GM11168 (cell line): ENCODE data around the gene ZBED4.

Source experiments
- in situ Hi-C: fragments of 300-500 bp; cut with MboI; formaldehyde crosslinking; loops from one replicate; pipeline ENCODE4 v1.12.0; 2022; ENCODE audit warnings: low sequenced_read_pairs; ENCODE audit not compliant: unreplicated experiment

The ZBED4 gene

DNA sequence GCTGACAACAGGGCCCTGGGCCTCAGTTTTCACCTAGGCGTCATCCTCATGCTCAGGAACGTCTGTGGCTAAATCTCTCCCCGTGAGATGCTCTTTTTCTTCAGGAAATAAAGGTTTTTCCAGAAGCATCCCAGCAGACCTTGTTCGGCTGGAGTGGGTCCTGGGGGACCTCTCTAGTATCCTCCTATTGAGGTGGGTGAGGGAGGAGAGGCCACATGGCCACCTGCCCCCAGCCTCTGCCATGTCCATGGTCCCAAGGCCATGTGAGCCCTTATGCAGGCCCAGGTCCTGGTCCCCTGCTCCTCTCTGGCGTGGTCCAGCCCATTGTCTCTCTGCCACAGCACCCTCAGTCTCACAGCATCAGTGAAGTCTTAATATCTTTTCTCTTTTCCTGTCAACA, 42.6 kb downstream of the ZBED4 start:
- in situ Hi-C loops = no loop called here

DNA sequence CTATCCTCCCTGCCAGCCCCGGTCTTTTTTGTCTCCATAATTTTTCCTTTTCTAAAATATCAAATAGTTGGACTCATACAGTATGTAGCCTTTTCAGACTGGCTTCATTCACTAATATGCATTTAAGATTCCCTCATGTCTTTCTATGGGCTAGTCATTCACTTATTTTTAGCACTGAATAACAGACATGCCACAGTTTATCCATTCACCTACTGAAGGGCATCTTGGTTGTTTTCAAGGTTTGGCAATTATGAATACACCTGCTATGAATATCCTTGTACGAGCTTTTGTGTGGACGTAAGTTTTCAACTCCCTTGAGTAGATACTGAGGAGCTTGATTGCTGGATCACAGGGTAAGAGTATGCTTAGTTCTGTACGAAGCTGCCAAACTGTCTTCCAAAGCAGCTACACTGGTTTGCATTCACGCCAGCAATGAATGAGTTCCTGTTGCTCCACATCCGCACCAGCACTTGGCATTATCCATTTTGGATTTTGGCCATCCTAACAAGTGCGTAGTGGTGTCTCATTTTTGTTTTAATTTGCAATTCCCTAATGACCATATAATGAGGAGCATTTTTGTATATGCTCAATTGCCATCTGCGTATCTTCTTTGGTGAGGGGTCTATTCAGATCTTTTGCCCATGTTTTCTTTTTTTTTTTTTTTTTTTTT, 43.5 kb downstream of the ZBED4 start:
- in situ Hi-C loops = no loop called here

DNA sequence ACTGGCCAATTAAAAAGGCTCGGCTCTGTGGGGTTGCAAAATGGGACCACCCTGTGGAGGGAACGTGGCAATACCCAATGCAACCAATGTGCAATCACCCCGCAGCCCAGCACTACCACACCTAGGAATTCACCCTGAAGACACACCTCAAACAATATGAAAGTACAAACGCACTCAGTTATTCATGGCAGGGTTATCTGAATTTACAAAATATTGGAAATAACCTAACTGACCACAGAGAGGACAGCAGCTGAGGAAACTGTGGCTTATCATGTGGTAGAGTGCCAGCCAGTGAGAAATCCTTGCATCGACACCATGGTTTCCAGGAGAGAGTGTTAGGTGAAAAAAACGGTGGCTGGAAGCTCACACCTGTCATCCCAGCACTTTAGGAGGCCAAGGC, 45.9 kb downstream of the ZBED4 start:
- in situ Hi-C loops = no loop called here

DNA sequence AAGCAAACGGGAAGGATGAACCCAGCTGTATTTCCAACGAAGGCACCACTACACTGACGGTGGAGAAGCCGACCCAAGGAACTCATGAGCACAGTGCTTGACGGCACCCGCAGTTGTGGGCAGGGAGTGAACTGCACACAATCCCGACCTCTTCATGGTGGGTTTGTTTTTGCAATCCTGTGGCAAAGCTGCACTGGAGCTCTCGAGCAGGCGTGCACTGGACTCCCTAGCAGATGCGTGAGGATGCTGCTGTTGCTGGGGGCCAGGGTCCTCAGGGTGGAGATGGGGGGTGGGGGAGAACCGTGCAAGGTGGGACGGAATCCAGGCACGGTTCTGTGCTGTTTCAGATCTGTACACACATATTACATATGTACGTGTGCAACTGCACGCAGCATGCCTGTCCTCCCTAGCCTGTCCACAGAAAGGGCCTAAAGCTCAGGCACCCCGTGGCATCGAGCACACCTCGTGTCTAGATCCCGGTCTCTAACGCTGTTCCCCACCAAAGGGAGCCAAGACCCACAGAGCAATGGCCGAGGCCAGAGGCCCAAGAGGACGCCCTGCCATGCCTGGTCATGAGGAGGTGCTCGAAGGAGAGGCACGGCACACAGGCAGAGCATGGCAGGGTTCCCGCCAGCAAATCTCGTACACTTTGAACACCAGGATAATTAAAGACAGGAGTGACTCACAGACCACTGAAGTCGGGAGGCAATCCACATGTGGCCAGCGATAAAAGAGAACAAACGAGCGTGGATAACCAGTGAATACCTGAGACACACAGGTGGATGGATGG, 47.0 kb downstream of the ZBED4 start:
- in situ Hi-C loops = no loop called here

DNA sequence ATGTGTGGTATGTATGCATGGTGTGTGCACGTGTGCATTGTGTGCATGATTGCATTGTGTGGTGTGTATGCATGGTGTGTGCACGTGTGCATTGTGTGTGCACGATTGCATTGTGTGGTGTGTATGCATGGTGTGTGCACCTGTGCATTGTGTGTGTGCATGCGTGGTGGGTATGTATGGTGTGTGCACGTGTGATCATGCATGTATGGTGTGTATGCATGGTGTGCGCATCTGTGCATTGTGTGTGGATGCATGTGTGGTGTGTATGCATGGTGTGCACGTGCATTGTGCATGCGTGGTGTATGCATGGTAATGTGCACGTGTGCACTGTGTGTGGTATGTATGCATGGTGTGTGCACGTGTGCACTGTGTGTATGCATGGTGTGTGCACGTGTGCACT, 47.8 kb downstream of the ZBED4 start:
- in situ Hi-C loops = no loop called here

DNA sequence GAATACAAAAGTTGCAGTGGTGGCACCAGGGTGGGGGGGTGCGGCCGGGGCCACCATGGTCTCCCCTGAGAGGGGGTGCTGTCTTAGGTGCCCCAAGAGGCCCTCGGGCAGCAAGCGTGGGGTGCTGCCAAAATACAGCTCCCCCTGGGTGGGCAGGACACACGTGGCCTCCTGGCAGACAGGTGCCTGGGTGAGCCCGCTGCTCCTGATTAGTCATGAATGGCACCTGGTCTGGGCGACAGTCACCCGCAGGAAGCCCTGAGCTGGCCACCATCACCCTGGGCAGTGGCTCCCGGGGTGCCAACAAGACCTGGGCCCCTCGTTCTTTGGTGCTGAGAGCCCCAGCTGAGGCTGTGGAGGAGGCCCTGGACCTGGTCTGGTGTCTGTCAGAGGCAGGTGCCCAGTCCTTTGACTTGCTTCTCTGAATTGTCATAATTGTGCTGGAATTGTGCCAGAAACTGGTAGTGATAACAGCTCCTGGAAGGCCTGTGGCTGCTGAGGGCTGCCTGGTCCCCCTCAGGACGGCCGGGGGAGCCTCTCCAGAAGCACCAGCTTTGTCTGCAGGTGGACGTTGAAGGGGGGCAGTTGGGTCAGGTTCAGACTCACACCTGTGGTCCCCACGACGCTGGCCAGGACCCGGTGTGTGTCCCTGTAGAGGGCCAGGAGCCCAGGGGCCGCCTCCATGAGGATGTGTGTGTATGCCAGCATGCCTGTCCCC, 49.8 kb downstream of the ZBED4 start:
- in situ Hi-C loops = no loop called here

DNA sequence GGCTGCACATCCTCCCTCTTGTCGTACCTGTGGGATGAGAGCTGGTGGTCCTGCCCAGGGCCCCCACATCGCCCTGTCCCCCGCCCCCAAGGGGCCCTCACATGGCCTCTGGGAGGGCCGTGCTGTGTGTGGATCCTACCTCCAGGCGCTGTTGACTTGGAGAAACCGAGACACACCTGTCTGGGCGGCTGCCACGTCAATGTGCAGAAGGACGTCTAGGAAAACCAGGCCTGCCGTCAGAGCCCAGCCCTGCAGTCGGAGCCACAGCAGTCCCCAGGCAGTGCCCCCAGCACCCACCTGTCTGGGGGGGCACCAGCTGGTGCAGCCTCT, 50.4 kb downstream of the ZBED4 start:
- in situ Hi-C loops = no loop called here

DNA sequence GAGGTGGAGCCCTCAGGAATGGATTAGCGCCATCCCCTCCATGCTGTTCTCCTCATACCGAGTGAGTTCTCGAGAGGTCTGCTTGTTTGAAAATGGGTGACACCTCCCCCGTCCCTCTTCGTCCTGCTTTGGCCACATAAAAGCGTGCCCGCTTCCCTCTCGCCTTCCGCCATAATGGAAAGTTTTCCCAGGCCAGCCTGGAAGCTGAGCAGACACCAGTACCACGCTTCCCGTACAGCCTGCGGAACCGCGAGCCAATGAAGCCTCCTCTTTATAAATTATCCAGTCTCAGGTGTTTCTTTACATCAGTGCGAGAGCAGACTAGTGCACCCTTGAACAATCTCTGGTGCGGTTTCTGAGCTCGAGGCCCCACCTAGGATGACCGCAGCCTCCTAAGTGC, 51.8 kb downstream of the ZBED4 start:
- in situ Hi-C loops = no loop called here

DNA sequence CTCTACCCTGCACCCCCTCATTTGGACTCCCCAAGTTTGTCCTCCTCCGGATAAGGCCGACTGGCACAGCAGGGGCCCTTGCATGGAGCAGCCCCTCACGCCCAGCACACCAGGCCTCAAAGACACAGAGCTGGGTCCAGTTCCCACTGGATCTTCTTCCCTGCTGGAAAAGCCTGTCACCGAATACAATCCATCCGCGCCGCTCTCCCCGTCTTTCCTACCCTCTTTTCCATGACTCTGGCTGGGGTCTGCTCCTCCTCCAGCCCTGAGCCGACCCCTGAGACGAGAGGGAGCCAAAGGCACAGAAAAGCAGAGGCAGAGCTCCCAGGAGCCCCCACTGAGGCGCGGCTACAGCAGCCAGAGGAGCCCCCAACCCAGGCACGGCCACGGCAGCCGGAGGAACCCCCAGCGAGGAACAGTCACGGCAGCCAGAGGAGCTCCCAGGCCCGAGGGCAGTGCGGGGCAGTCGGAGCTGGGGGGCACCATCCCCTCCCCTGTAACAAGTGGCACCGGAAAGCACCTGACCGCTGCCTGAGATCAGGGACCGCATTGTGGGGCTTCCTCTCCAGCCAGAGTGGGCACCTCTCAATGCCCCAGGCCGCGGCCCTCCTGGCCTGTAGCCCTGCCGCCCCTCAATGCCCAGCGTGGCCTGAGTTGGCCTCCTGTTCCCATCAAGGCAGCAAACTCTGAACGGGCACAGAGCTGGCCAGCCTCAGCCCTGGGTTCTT, 52.6 kb downstream of the ZBED4 start:
- in situ Hi-C loops = no loop called here

DNA sequence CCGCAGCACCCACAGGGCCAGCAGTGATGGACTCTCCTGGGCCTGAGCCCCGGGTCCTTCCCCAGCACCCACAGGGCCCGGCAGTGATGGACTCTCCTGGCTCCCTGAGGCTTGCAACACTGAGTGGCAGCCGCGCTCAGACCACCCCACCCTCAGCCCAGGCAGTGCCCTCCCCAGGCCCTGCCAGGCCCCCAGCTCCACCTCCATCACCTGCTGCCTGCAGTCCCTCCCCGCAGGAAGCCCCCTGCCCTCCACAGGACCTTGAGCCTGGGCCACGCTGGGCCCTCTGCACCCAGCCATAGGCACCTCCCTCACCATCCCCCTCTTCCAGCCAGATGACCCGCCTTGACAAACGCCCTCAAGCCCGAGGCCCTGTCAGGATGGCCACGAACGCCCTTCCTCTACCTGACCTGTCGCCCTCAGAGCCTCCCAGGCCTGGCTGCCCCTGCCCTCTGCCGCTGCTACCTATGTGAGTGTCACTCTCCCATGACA, 53.2 kb downstream of the ZBED4 start:
- in situ Hi-C loops = no loop called here

DNA sequence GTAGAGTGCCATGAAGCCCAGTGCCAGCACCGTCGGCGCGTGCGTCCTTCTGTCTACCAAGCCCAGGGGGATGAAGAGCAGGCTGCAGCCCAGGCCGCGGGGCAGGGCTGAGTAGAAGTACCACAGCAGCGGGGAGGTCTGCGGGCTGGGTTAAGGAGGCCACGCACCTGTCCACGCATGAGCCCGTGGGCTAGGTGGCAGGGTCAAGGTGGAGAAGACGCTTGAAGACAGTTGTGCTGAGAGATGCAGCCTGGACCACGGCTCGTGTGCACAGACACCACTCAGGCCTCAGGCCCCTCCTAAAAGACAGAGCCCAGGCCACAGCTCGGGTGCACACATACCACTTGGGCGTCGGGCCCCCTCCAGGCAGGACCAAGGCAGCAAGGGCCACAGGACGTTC, 54.2 kb downstream of the ZBED4 start:
- in situ Hi-C loops = no loop called here

DNA sequence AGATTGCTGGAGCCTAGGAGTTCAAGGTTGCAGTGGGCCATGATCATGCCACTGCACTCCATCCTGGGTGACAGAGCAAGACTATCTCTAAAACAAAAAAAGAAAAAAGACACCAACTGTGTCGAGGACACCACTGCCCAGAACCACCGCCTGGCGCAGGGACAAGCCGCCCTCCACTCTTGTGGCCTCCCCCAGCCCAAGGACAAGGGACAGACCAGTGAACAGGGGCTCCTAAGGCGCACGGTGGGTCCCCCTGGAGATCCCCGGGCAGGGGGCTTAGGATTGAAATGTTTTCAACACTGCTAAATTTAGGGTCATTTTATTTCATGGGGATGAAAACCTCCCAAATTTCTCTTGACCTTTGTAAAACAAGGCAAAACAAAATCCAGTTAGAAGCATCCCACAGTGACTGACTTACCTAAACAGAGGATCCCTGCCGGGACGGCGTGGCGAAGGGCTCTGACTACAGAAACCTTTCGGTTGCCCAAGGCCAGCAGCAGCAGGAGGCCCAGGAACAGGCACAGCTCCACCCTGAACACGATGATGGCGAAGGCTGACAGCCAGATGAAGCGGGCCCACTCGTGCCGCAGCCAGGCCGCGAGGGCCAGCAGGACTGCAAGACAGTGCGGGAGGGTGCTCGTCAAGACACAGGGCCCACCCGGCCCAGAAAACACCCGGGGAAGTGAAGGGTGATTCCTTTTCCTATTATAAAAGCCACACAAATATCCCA, 56.0 kb downstream of the ZBED4 start:
- in situ Hi-C loops = no loop called here

DNA sequence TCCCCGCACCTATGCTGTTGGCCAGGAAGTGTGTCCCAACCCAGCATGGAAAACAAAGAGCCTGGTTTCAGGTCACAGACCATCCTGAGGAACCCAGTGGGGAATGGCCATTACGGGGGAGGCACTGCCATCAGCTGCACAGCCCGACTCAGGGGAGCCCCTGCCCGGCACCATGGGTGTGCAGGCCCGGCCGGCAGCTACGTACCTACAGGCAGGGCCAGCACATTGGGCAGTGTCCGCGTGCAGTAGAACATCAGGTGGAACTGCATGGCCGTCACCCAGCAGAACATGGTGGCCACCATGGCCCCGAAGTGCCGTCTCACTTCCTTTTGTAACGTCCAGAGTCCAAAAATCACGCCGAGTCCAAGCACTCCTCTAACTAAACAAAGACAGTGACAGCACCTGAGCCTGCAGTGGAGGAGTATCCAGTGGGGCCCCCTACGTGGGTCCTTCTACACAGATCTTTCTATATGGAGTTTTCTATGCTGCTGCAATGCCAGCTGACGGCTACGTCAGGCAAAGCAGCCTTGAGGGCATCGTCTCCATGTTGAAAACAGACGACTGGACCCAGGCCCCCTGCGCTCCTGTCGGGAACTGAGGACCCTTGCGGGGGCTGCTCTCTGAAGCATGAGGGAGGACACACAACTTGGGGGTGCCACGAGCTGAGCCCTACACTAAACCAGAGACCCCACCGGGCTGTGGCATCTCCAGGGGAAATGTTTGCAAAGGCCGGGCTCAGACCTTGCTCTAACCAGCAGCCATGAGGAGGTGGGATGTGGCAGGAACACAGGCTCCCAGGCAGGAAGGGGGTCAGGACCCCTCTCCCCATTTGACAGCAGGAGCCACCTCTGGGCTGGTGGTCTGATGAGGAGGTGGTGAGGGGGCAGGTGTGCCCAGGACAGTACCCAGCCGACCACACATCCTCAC, 56.8 kb downstream of the ZBED4 start:
- in situ Hi-C loops = no loop called here

DNA sequence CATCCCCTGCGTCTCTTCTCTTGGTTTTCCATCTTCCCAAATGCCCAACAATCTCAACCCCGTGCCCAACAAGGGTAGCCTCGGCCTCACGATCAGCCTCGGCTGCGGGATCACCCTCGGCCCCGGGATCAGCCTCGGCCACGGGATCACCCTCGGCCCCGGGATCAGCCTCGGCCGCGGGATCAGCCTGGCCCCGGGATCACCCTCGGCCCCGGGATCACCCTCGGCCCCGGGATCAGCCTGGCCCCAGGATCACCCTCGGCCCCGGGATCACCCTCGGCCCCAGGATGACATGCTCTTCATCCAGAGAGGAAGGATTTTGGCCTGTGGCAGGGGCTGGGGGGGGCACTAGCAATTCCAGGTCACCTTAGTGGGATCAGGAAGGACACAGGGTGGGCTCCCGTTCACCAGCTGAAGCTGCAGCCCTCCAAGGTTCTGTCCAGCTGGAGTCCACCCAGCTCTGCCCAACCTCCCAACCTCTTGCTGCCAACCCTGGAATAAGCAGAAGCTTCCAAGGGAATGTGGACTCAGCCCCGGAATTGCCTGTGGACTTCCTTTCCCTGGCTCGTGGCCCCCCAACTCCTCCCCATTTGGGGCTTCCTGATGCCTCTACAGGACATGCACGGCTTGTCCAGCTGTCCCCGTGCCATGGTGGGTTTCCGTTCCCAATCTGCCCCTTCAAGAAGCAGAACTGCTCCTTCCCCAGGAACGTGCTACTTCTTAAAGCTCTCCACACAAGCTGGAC, 58.4 kb downstream of the ZBED4 start:
- in situ Hi-C loops = no loop called here

DNA sequence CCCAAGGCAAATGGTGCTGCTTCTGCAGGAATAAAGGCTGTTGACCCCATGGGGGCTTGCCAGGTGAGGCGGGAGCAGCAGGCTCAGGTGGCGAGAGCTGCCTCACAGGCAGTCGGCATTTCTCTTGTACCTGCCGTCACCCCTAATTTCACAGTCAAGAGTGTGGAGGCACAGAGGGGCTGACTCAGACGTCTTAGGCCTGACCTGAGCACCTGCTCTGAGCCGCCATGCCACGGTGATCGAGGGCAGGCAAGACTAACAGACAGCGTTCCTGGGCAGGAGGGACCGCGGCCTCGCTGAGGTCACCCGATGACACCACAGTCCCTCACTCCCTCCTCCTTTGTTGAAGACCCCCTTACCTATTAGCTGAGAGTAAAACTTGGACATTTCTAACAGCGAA, 59.4 kb downstream of the ZBED4 start:
- in situ Hi-C loops = no loop called here

DNA sequence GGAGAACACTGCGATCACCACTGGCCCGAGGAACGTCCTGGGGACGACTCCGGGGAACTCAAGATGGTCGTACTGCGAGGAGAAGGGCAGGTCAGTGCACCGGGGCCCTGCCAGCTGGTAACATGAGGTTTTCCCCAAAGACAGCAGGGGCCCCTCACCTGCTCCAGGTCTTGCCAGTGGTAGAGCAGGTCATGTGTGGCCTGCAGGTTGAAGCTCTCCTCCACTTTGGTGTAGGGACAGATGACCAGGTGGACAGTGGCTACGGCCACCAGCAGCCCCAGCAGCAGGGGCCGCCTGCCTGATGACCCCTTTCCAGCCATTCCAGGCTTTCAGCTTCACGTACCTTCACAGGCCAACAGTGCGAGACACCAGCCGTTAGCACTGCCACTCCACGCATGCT, 59.8 kb downstream of the ZBED4 start:
- in situ Hi-C loops = no loop called here

DNA sequence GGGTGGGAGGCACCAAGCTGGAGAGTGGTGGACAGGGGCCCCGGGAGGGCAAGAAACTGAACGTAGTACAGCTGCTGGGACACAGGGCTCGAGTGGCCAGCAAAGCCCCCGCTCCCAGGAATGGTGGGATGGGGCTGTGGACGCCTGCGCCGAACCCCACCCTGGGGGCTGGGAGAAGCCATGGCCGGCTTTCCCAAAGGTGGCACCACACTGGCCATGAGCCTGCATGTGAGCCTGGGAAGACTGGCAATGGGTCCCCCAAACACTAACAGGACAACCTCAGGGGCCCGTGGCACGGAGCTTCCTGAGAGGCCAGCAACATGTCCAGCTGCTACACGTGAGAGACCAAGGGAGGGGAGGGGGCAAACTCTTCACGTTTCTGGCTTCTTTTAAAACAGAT, 60.6 kb downstream of the ZBED4 start:
- in situ Hi-C loops = no loop called here

DNA sequence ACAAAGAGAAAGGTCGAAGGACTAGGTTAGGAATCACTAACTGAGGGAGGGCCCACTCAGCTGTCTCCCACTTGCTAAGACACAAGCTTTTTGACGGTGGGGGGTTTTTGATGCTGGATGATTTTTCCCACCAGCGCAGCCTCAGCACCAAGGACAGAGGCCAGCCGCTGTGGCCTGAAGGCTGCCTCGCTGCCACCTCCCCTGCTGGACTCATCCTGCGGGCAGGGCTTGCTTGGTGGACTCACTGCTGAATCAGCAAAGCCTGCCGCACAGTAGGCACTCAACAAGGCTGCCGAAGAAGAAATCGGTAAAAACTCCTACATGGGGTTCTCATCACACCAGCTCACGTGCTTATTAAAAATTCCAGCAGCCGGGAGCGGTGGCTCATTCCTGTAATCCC, 62.0 kb downstream of the ZBED4 start:
- in situ Hi-C loops = no loop called here
